Effector CD4-positive, alpha-beta T cell (primary cell): ENCODE results near the gene HTATSF1.

ENCODE experiments used
- DNase-seq: peaks from one replicate; pipeline ENCODE4 v3.0.0-alpha.2; 2020
- total RNA-seq: gene quantifications from one replicate; lab custom pipeline; 2026; lab: John Stamatoyannopoulos, UW

The HTATSF1 gene, protein sequence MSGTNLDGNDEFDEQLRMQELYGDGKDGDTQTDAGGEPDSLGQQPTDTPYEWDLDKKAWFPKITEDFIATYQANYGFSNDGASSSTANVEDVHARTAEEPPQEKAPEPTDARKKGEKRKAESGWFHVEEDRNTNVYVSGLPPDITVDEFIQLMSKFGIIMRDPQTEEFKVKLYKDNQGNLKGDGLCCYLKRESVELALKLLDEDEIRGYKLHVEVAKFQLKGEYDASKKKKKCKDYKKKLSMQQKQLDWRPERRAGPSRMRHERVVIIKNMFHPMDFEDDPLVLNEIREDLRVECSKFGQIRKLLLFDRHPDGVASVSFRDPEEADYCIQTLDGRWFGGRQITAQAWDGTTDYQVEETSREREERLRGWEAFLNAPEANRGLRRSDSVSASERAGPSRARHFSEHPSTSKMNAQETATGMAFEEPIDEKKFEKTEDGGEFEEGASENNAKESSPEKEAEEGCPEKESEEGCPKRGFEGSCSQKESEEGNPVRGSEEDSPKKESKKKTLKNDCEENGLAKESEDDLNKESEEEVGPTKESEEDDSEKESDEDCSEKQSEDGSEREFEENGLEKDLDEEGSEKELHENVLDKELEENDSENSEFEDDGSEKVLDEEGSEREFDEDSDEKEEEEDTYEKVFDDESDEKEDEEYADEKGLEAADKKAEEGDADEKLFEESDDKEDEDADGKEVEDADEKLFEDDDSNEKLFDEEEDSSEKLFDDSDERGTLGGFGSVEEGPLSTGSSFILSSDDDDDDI
- total RNA-seq: 82.0 reads per million, percentile 79 among the genes with 10 or more reads in this experiment

DNA sequence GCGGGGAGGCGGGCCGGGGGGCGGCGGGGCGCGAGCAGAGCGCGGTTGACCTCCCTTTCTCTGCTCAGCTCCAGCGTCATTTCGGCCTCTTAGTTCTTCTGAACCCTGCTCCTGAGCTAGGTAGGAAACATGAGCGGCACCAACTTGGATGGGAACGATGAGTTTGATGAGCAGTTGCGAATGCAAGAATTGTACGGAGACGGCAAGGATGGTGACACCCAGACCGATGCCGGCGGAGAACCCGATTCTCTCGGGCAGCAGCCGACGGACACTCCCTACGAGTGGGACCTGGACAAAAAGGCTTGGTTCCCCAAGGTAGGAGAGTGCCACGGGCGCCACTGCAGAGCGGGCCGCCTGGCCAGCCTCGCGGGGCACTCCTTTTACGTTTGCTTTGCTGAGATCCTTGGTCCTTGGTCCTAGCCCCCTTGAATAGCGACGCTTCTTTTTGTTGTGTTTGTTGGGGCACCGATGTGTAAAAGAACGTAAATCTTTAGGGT is at the start of gene HTATSF1:
Gene HTATSF1, plus strand, starts transcription at position 37 of the 497 bp plus-strand sequence. Its CDS starts 93 bp downstream, at position 130.
- no peak for DNase-seq

DNA sequence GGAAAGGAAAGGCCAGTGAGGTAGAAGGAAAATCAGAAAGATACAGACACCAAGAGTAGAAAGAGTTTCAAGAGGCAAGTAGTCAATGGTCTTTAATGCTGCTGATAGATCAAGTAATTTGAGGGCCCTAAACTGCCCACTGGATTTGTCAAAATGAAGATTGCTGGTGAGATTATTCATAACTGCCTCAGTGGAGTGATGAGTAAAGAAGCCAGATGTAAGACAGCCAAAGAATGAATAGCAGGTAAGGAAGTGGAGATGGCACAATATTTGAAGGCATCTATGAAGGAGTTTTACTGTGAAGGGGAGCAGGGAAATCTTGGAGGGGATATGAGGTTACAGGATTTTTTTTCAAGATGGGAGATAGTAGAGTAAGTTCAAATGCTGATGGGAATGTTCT is 49.4 kb upstream of the HTATSF1 start:
- no peak for DNase-seq

DNA sequence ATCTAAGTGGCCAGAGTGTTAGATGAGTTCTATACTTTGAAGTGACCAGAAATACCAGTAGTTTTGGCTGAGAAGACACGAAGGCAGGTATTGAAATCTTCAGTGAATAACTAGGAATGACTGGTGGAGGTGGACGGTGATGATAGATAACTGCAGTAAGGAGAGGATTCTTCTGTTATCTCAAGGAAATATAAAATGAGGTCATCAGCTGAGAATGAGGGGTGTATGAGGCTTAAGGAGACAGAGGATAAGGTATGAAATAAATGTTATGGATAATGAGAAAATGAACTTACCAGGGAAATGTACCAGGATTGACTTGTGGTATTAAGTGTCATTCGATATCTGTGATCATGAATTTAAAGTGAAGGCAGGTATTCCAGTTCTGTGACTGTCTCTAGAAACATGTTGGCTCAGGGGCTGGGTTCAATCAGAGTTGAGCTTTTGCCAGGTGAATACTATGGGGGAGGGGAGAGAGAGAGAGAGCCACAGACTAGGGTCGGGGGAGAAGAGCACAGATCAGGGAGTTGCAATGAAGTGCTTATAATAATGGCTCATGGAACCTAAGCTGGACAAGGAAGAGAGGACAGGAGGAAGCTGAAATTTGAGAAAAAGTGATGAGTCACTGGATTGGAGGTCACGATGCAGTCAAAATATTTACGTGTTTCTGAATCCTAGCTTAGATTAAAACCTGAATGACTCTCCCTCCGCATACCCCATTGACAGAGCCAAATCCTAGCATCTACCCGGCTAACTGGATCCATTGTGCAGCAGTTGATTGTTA is 47.2 kb upstream of the HTATSF1 start:
- no peak for DNase-seq

DNA sequence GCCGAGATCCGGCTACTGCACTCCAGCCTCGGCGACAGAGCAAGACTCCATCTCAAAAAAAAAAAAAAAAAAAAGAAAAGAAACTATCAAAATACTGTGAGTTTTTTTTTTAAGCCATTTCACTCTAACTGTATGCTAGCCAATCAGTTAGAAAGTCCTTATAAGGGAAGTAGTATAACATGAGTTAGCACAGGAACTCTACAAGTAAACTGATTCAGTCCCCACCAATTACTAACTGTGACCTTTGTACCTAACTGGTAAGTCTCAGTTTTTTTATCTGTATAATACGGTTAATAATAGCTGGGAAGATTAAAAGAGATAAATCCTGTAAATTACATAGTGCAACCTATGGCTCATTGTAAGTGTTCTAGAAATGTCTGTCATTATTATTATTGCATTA is 44.8 kb upstream of the HTATSF1 start:
- DNase-seq: no peak

DNA sequence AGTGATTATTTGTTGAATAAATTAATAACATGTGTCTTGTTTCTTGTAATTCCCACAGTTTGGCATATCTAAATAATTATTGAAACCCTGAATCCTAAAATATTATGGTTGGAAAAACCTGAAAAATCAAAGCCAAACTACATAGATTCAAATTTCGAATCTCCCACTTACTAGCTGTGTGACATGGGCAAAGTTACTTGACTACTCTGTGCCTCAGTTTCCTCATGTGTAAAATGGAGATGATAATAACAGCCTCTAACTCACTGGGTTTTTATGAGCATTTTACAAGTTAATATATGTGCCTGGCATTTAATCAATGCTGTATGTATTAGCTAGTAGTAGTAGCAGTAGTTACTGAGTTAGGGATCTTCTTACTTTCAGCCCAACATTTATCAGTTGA is 44.3 kb upstream of the HTATSF1 start:
- no peak for DNase-seq

DNA sequence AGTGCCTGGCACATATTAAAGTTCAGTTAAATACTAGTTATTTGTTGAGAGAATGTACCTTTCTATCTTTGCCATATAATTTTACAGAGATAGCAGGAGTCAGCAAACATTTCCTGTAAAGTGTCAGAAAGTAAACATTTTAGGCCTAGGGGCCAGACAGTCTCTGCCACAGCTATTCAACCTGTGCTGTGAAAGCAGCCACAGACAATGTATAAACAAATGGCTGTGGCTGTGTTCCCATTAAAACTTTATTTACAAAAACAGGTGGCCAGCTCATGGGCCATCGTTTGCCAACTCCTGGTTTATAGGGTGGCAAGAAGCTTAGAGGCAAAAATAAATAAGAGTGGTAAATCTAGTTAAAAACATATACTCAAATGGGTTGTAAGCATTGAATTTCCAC is 43.6 kb upstream of the HTATSF1 start:
- no peak for DNase-seq

DNA sequence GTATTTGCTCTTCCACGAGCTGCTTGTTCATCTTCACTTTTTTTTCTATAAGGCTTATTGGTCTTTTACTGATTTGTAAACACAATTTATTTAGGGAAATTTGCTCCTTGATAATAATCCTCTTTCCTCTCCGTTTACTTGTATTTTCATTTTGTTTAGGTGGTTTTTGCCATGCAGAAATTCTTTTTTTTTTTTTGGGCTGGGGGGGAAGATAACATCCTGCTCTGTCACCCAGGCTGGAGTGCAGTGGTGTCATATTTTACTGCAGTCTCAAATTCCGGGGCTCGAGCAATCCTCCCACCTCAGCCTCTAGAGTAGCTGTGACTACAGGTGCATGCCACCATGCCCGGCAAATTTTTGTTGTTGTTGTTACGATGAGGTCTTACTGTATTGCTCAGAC is 41.3 kb upstream of the HTATSF1 start:
- no peak for DNase-seq

DNA sequence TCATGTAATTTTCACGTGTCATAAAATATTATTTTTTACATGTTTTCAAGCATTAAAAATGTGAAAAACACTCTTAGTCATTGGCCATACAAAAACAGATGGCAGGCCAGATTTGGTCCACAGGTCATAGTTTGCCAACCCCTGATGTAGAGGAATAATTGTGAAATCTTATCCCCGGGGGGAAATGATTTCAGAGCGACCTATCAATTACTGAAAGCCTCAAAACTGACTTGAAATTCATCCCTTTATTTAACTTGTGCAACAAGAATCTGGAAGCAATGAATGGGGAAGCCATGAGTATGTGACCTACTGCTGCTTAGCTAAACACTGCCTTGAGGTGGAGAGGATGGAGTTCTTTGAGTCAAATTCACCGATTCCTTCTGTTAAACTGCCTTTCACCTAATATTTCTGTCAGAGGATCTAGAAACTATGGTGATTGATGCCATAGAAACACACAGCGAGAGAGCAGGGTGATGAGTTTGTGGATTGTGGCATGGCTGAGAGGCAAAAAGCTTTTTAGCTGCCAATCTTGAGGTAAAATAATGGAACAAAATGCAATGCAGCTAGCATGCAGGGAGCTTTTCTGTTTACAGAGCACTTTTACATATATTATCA is 40.0 kb upstream of the HTATSF1 start:
- DNase-seq: no peak

DNA sequence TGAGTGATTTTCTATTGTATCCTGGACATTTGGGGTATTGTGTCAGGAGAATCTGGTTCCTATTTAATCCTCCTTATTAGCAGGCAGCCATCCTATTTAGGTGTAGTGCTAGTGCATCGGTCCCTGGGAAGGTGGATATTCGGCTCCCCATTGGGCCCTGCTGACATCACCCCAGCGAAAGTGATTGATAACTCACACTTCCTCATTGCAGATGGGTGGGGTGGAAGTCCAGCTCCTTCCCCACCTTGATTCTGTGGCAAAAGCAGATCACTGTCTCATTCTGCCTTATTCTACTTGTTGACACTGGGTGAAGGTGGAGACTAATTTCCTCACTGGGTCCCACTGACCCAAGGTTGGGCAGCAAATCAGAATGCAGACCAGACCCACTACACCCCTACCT is 32.8 kb upstream of the HTATSF1 start:
- no peak for DNase-seq

DNA sequence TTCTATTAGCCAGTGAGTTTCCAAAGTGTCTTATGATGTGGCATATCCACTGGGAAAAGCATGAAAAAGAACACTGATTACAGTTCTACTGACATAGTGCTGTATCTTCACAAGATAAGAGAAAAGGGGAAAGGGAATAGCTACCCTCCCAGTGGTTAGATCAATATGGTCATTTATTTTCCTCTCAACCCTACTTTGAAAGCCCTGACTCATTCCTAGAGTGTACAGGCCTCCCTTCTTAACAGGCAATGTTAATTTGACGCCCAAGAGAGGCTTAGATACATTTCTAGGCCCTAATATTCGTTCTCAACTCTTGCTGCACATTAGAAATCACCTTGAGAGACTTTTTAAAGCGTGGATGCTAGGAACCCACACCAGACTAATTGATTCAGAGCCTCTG is 30.1 kb upstream of the HTATSF1 start:
- DNase-seq: no peak

DNA sequence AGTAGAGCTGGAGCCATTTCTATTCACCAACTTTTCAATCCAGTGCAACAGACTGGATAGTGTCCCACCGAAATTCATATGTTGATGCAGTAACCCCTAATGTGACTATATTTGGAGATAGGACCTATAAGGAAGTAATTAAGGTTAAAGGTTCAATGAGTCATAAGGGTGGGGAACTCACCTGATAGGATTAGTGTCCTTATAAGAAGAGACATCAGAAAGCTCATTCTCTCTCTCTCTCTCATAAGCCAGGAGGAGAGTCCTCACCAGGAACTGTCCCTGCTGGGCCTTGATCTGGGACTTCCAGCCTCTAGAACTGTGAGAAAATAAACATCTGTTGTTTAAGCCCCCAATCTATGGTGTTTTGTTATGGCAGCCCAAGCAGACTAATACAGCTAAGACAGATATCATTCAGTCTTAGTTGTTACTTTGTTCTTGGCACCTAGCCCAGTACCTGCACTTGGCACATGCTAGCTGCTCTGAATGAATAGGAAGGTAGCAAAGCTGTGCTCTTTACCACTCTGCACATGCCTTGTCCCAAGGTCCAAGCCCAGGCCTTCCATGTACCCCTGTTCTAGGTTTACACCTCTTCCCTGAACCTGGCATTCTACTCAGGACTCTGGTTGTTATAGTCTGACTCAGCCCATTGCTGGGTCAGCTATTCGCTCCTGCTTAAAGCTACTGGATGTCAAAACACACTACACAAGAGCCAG is 28.8 kb upstream of the HTATSF1 start:
- DNase-seq: no peak

DNA sequence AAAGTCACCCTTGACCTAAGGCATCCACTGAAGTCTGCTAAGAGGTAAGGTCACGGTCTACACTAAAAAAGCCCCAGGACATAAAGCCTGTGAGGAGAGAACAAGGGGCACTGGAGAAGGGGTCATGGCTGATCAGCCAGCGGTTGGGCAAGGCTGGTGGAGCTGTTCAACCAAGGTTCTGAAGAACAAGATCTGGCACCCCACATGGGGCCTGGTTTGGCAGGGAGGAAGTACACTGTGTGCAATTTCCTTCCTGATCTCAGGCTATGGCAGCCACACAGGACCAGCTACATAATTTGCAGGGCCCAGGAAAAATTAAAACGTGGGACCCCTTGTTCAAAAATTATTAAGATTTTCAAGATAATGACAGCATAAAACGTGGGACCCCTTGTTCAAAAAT is 23.7 kb upstream of the HTATSF1 start:
- DNase-seq: no peak

DNA sequence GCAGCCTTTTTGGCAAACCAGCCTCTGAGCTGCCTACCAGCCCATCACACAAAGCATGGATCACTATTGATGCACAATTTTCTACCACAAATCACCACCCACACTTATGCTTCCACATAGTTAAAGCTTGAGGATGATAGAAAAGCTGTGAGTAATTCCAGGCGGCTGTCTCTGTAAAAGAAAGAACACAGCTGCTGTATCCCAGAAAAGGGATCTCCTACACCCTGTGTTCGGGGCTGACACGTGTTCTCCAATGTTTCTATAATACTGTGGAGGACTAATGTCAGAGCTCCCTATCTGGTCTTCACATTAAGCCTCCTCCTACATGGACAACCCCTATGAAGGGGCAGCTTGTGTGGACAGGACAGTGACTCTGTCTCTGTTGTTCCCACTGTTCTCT is 22.2 kb upstream of the HTATSF1 start:
- DNase-seq: no peak

DNA sequence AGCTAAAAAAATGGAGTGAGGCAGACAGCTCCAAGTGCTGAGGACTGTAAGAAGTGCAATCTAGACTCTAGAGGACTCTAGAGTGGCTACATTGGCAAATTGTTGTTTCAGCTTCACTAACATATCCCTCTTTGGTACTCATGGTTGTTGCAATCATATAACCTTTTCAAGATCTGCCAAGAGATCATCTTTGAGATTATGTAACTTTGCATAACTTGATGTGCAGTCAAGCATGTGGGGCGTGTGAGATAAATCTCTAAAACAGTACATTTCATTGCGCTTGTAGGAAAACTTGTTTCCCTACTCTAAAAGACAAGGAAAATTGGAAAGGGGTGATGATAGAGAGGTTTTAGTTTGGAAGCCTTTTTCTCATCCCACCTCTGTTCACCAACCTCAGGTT is 20.9 kb upstream of the HTATSF1 start:
- no peak for DNase-seq

DNA sequence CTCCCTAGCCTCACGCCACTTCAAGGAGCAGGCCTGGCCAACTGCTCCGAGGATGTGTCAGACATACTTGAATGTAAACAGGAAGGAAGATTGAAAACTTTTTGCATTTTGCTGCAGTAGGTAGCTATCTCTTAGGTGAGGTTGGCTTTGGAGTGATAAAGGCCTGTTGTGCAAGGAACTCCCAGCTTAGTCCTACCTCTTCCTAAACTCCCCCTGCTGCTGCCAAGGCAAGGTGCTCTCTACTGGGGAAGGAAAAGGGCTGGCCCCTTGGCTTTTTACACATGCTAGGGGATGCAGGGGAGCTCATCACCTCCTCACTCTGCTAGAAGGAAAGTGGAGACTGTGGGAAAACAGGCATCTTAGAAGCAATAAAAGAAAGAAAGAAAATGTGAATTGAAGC is 20.4 kb upstream of the HTATSF1 start:
- DNase-seq: no peak

DNA sequence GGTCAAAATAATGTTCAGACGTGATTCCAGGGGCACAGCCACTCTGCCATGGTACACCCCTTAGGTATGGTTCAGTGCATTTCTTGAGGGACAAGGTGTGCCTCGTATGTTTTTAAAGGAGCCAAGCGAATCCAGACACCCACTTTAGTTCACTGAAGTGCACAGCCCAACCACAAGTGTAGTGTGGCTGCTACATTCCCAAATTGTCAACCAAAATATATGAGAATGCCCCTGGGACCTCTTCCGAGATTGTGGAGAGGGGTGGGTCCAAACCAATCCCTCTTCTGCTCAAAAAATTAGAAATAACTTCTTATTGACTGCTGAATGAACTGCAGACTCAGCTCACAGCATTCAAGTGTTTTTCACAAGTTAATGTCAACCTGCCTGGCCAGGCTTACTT is 17.0 kb upstream of the HTATSF1 start:
- DNase-seq: no peak

DNA sequence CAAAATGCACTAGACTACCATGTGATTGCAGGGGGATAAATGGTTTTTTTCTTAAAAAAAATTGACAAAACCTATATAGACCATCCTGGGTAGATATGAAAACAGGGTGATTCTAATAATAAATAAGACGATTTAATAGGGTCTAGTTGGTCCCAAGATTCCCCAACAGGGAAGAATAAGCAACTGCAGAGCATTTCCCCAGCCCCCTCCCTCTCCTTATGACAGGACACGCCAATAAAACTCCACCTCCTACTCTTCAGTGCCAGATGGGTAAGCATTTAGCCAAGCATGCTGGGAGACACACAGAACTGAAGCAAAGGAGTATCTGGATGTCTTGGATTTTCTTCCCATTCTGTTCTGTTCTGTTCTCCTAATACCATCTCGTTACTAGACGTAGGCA is 9.7 kb upstream of the HTATSF1 start, which contains the start of gene BRS3:
Gene BRS3, plus strand, starts transcription at position 301 of the 400 bp plus-strand sequence. CDS start 168 bp downstream, outside the sequence.
- no peak for DNase-seq

DNA sequence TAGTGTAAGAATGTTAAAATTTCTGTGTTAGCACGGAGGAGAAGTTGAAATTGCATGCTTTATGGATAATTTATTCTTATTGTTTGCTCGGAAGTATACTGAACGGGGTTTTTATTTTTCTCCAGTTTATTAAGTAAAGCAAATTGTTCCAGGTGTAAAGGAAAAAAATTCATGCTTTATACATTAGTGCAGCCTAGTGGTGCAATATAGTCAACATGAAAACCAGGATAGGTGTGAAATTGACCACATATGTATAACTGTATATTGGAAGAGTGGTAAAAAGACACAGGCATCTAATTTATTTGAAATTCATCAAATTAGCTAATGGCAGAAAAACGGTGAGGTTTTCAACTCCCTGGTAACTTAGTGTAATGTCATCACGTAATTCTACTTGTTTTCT is 8.7 kb upstream of the HTATSF1 start:
- DNase-seq: no peak

DNA sequence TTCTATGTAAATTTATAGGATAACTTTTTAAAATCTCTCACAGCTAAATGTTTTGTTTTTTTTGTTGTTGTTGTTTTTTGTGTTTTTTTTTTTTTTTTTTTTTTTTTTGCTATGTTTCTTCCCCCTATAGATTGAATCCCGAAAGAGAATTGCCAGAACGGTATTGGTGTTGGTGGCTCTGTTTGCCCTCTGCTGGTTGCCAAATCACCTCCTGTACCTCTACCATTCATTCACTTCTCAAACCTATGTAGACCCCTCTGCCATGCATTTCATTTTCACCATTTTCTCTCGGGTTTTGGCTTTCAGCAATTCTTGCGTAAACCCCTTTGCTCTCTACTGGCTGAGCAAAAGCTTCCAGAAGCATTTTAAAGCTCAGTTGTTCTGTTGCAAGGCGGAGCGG is 5.6 kb upstream of the HTATSF1 start:
- DNase-seq: no peak

DNA sequence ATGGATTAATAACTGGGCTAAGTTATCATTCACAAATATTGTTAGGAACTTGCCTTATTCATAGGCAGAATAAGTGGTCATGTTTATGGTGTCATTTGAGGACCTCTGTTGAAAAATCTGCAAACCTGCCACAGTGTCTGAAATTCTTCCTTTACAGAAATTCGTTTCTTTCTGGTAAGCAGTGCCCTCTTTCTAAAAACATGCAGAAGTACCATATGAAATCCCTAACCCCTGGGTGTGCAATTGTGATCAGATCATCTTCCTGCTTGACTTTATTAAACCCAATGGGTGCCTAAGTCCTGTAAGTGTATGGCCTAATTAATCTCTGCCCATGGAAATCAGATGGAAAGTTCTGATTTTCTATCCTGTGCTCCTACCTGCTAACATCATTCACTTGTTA is 4.4 kb upstream of the HTATSF1 start:
- DNase-seq: no peak

DNA sequence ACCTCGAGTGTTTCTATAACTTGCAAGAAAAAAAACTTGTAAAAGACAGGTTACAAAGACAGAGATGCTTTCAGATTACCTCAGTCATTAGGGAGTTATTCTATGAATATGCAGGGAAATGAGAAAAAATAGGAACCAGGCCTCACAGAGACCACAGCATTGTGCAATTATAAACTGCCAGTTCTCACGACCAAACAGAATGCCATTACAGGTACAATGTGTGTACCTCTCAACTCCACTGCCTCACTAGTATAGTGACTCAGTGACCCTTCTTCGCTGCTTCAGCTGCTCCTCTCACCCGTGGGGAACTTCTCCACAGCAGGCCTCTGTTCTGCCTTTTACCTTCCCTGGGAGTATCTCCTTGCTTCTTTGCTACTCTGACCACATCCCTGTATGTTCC is 2.3 kb upstream of the HTATSF1 start:
- DNase-seq: no peak

DNA sequence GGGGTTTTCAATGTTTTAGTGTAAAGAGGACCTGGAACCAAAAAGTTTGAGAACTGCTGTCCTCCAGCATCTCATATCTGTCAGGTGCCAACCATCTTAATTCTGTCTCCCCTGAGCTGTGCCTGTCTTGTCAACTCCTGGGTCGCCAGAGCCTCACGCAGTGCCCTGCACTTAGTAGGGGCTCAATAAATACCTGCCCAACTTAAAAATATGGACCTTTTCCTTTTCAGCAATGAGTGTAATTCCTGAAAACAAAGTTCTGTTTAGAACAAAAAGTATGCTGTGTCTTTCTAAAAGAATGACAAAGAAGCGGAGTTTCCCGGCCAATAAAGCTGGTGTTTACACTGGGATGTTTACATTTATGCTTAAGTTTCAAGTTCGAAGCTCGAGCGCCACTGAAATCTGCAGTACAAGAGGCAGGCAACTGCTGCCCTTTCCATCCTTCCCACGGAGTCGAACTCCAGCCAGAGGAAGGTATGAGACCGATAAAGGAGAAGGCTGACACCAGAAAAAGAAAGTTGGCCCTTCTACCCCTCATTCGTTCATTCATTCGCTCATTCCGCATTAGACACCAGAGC is 1.1 kb upstream of the HTATSF1 start:
- no peak for DNase-seq
